Measurements from ENCODE around the gene MTCL3.
"Not testable (repeated sequence)": the region's sequence is repeated elsewhere in the genome, so short reads cannot be mapped to it uniquely, and the experiment has no call there.

MTCL3 gene

DNA sequence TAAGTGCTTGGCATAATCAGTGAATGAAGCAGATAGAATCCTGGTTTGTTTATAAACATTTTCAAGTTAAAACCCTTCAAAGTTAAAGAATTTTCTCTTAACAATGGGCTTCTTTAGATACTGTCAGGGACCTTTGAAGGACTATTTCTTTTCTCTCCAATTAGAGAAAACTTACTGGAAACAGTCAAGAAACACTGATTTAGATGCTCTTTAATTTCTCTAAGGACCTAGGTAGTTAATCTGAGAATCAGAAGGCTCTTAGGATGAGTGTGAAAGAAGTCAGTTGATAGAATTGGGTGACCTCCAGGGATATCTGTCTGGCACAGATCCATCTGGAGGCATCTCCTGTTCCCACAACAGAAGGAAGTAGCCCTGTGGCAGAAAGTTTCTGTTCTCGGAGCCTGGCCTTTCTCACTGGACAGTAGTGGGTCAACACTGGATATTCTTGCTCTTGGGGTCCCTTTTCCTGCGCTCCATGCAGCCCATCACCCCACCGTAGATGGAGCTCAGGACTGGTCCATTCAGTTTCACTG lies 82.5 kb downstream of the MTCL3 start:
- H3K4me2 ChIP-seq (ENCODE audit: low read depth, low read length, poor library complexity, severe bottlenecking): no peak overlapping the region
- no peaks in the 10 kb centered on the region; the same call in 1 of the 2 replicates for H3K9me2 ChIP-seq (replicated peaks; ENCODE audit: insufficient read depth, low read length)
- no peaks in the 10 kb centered on the region for H4K20me1 ChIP-seq (ENCODE audit: low read depth, low read length)
- no peaks in the 10 kb centered on the region for H3F3A ChIP-seq (ENCODE audit: insufficient read depth)
- H3K9ac ChIP-seq (ENCODE audit: low read length): no peak overlapping the region
- no peaks in the 10 kb centered on the region for H3K79me2 ChIP-seq (ENCODE audit: insufficient read depth, low read length)
- no peak overlapping the region for H3K27ac ChIP-seq (ENCODE audit: low read depth, low read length)
- no peaks in the 10 kb centered on the region for H3K9me3 ChIP-seq (ENCODE audit: insufficient read depth, low read length)
- no peak overlapping the region for H3K4me3 ChIP-seq (ENCODE audit: insufficient read depth, low read length, poor library complexity, severe bottlenecking)
- H2AFZ ChIP-seq (ENCODE audit: low read depth, low read length, severe bottlenecking): no peak overlapping the region
- no peak for TF ChIP-seq EZH2phosphoT487 (conservative IDR thresholded peaks at IDR 0.05; ENCODE audit: low read length)
- TF ChIP-seq, protein P1, sequence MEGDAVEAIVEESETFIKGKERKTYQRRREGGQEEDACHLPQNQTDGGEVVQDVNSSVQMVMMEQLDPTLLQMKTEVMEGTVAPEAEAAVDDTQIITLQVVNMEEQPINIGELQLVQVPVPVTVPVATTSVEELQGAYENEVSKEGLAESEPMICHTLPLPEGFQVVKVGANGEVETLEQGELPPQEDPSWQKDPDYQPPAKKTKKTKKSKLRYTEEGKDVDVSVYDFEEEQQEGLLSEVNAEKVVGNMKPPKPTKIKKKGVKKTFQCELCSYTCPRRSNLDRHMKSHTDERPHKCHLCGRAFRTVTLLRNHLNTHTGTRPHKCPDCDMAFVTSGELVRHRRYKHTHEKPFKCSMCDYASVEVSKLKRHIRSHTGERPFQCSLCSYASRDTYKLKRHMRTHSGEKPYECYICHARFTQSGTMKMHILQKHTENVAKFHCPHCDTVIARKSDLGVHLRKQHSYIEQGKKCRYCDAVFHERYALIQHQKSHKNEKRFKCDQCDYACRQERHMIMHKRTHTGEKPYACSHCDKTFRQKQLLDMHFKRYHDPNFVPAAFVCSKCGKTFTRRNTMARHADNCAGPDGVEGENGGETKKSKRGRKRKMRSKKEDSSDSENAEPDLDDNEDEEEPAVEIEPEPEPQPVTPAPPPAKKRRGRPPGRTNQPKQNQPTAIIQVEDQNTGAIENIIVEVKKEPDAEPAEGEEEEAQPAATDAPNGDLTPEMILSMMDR (IDR thresholded peaks at IDR 0.05; ENCODE audit: insufficient read depth, low read length, poor library complexity, severe bottlenecking): no peak
- H3K27me3 ChIP-seq (ENCODE audit: low read length): no peaks in the 10 kb centered on the region
- H3K36me3 ChIP-seq (ENCODE audit: low read length): no peaks in the 10 kb centered on the region

DNA sequence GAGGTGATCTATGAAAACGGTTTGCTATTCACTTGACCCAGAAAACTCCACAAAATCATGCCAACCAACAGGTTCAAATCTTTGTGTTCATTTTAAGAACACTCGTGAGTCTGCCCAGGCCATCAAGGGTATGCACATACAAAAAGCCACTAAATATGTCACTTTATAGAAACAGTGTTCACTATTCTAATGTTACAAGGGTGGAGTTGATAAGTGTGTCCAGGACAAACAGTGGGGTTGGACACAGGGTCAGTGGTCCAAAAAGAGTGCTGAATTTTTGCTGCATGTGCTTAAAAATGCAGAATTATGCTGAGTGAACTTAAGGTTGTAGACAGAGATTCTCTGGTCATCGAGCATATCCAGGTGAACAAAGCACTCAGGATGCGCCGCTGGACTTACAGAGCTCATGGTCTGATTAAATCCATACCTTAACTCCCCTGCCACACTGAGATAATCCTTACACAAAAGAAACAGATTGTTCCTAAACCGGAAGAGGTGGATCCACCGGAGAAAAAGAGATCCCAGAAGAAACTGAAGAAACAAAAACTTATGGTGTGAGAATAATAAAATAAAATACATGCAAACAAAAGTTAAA lies 83.4 kb downstream of the MTCL3 start:
- Histone ChIP-seq H2AFZ (ENCODE audit: low read depth, low read length, severe bottlenecking) (no peak overlapping the region), H3K27ac (ENCODE audit: low read depth, low read length) (no peak overlapping the region), H3K27me3 (ENCODE audit: low read length) (no peaks in the 10 kb centered on the region), H4K20me1 (ENCODE audit: low read depth, low read length) (no peaks in the 10 kb centered on the region), H3K9me2 (replicated peaks; ENCODE audit: insufficient read depth, low read length) (no peaks in the 10 kb centered on the region; the same call in 1 of the 2 replicates), H3K9ac (ENCODE audit: low read length) (no peak overlapping the region), H3K4me3 (ENCODE audit: insufficient read depth, low read length, poor library complexity, severe bottlenecking) (no peak overlapping the region), H3K9me3 (ENCODE audit: insufficient read depth, low read length) (no peaks in the 10 kb centered on the region), H3F3A (ENCODE audit: insufficient read depth) (no peaks in the 10 kb centered on the region), H3K79me2 (ENCODE audit: insufficient read depth, low read length) (no peaks in the 10 kb centered on the region), H3K36me3 (ENCODE audit: low read length) (no peaks in the 10 kb centered on the region), H3K4me2 (ENCODE audit: low read depth, low read length, poor library complexity, severe bottlenecking) (no peak overlapping the region)
- TF ChIP-seq, protein P1 (IDR thresholded peaks at IDR 0.05; ENCODE audit: insufficient read depth, low read length, poor library complexity, severe bottlenecking): no peak
- no peak for TF ChIP-seq EZH2phosphoT487 (conservative IDR thresholded peaks at IDR 0.05; ENCODE audit: low read length)

DNA sequence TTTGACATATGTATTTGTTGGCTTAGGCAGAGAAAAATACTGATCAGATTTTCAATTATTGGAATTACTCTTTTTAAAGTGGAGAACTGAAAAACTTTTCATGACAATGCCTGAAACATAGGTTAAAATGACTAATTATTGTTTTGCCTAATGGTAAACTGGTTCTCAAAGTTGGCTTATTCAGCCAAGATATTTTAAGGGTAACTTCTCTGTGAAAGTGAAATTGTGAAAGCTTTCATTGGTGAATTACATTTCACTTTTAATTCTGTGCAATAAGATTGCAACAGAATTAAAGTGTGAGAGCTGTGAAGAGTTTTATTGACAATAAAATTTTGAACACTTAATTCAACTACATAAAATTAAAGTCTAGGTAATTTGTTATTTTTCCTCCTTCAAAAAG lies 84.5 kb downstream of the MTCL3 start:
- no peaks in the 10 kb centered on the region for H3K27me3 ChIP-seq (ENCODE audit: low read length)
- no peaks in the 10 kb centered on the region for H3K9me3 ChIP-seq (ENCODE audit: insufficient read depth, low read length)

DNA sequence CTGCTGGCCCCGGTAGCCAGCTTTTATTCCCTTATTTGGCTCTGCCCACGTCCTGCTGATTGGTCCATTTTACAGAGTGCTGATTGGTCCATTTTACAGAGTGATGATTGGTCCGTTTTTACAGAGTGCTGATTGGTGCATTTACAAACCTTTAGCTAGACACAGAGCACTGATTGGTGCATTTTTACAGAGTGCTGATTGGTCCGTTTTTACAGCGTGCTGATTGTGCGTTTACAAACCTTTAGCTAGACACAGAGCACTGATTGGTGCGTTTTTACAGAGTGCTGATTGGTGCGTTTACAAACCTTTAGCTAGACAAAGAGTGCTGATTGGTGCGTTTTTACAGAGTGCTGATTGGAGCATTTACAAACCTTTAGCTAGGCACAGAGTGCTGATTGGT lies 90.6 kb downstream of the MTCL3 start:
- H3K9ac ChIP-seq (ENCODE audit: low read length); H2AFZ ChIP-seq (ENCODE audit: low read depth, low read length, severe bottlenecking); H3K36me3 ChIP-seq (ENCODE audit: low read length); H4K20me1 ChIP-seq (ENCODE audit: low read depth, low read length); H3K9me3 ChIP-seq (ENCODE audit: insufficient read depth, low read length); H3K27ac ChIP-seq (ENCODE audit: low read depth, low read length); H3K4me2 ChIP-seq (ENCODE audit: low read depth, low read length, poor library complexity, severe bottlenecking); H3K4me3 ChIP-seq (ENCODE audit: insufficient read depth, low read length, poor library complexity, severe bottlenecking); H3K79me2 ChIP-seq (ENCODE audit: insufficient read depth, low read length); H3K27me3 ChIP-seq (ENCODE audit: low read length); H3F3A ChIP-seq (ENCODE audit: insufficient read depth); H3K9me2 ChIP-seq (replicated peaks; ENCODE audit: insufficient read depth, low read length): not testable (repeated sequence)

More for the DNA sequence above, 84.5 kb downstream of the MTCL3 start:
- no peak overlapping the region for H3K9ac ChIP-seq (ENCODE audit: low read length)
- H3F3A ChIP-seq (ENCODE audit: insufficient read depth): no peaks in the 10 kb centered on the region
- H3K36me3 ChIP-seq (ENCODE audit: low read length): no peaks in the 10 kb centered on the region
- H2AFZ ChIP-seq (ENCODE audit: low read depth, low read length, severe bottlenecking): no peak overlapping the region
- no peak overlapping the region for H3K4me2 ChIP-seq (ENCODE audit: low read depth, low read length, poor library complexity, severe bottlenecking)
- H3K79me2 ChIP-seq (ENCODE audit: insufficient read depth, low read length): no peaks in the 10 kb centered on the region
- H3K4me3 ChIP-seq (ENCODE audit: insufficient read depth, low read length, poor library complexity, severe bottlenecking): no peak overlapping the region
- H4K20me1 ChIP-seq (ENCODE audit: low read depth, low read length): no peaks in the 10 kb centered on the region
- H3K27ac ChIP-seq (ENCODE audit: low read depth, low read length): no peak overlapping the region
- no peak for TF ChIP-seq EZH2phosphoT487 (conservative IDR thresholded peaks at IDR 0.05; ENCODE audit: low read length)
- TF ChIP-seq, protein P1 (IDR thresholded peaks at IDR 0.05; ENCODE audit: insufficient read depth, low read length, poor library complexity, severe bottlenecking): no peak
- H3K9me2 ChIP-seq (replicated peaks; ENCODE audit: insufficient read depth, low read length): no peaks in the 10 kb centered on the region; the same call in 1 of the 2 replicates

Data from SU-DHL-6 (cell line).